ENCODE data around the gene TSSK2.

The TSSK2 gene

DNA sequence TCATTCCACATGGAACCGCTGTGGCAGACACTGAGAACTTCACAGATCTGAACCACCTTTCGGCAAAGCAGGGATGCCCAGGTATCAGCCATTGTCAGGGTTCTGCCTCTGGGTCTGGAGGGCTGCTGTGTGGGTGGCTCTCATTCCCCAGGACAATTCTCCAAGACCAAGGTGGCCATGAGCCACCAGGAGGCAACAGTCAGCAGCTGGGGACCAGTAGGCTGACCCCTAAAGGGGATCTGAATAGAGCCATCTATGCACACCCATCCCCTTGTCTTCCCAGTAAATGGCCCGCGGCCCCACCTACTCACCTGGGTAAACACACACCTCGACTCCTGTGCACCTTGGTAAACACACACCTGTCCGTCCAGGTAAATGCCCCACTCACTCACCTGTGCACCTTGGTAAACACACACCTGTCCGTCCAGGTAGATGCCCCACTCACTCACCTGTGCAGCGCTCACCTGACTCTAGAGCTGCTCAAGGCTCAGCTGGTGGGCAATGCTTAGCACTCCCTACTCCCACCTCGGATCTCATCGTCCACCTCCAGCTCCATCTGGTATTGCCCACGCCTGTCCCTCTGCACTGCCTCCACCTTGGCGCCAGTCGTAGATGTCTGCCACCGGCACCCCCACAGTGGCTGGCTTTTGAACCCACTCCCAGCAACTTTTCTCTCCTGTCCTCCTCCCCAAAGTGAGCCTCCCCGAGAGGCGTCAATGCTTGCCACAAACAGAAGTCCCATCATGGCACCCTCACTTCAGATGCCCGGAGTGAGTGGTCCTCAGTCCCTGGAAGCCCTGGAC lies 37.2 kb downstream of the TSSK2 start:
- no peak for DNase-seq

DNA sequence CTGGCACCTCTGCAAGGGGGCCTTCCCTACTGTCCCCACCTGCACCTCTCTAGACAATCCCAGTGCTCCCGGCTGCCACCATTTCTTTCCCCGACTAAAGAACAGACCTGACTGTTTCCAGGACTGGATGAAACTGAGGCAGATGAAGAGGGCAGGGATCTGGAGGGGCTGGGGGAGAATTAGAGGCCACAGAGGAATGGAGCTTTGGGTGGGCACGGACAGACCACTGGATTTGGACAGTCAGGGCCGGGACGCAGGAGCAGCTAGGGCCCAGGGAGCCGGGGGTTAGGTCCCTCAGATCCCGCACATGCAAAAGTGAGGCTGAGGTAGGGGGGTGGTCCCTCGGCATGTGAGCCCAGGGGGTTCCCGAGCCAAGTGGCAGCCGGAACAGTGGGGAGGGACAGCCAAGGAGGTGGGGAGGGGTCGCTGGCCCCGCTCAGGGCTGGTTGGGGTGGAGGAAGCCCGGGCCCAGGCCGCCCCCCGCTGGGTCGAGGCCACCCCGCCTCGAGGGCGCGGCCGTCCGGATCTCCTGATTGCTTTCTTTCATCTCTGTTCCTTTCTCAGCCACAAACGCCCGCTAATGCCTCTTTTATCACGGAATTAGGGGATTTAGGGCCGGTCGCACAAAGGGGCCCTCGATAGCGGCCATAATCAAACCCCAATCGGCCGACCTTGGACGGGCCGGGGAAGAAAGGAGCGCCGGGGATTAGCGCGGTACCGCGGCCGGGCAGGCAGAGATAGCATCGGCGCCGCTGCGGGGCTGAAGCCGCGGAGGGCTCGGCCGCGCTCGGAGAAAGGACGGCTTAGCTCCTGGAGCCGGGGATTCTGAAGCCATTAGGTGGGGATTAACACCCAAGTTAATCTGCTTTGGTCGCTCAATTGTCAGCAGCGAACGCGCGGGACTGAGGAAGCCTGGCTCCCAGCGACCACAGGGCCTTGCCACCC lies 38.2 kb downstream of the TSSK2 start:
- no peak for DNase-seq

DNA sequence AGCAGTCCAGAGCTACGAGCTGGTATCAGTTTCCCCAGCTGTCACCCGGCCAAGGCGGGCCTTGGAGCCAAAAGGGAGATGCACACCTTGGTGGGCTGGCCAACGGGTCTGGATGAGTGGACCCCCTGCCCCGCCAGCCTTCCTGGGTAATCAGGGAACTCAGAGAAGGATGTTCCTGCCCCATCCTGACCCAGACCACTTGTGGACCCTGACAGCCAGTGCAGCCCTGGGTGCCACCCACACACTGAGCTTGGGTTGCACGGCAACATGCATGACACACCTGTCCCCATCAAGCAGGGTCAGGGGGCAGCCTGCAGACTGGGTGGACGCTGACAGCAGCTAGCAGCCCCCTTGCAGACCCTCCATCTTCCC lies 38.8 kb downstream of the TSSK2 start:
- DNase-seq: no peak

GRCh38 chr22:19172213-19173046 lies 41.3 kb downstream of the TSSK2 start:
- no peak for DNase-seq

DNA sequence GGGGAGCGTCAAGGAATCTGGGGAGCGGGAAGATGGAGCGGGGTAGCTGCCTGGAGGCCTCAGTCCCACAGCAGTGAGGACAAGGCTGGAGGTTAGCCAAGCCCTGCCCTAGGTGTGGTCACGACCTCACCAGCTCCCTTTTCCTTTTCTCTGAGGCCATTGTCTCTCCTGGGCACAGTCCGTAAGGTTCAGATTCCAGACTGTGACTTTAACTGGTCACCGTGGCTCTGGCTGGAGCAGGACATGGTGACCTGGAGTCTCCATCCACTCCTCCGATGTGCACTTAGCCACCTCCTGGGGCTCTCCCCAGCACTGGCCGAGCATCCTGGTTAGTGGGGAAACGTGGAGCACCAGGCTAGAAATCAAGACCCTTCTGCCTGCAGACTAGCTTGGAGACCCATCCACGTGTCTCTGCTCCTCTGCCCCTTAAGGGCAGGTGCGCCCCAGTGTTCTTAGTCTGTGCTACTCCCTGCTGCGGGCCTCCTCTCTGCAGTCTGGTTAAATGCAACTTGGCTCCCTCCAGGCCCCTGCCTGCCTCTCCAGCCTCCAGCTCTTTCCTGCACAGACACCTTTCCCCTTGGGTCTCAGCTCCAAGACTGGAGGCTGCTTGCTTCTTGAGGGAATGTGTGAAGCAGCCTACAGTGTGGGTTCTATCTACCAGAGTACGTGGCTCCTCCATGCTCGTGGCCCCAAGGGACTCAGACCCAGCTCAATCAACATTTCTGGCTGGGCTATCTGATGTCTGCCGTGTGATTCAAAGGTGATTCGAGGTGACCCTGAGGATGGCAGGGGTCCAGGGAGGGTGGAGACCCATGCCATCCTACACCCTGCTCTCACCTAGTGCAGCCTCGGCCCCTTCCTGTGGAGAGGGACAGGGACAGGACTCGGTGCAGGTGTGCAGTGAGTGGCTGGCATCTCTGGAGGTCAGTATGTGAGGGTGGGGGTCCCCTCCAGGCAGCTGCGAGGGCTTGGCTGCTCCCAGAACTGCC lies 42.2 kb downstream of the TSSK2 start:
- no peak for DNase-seq

DNA sequence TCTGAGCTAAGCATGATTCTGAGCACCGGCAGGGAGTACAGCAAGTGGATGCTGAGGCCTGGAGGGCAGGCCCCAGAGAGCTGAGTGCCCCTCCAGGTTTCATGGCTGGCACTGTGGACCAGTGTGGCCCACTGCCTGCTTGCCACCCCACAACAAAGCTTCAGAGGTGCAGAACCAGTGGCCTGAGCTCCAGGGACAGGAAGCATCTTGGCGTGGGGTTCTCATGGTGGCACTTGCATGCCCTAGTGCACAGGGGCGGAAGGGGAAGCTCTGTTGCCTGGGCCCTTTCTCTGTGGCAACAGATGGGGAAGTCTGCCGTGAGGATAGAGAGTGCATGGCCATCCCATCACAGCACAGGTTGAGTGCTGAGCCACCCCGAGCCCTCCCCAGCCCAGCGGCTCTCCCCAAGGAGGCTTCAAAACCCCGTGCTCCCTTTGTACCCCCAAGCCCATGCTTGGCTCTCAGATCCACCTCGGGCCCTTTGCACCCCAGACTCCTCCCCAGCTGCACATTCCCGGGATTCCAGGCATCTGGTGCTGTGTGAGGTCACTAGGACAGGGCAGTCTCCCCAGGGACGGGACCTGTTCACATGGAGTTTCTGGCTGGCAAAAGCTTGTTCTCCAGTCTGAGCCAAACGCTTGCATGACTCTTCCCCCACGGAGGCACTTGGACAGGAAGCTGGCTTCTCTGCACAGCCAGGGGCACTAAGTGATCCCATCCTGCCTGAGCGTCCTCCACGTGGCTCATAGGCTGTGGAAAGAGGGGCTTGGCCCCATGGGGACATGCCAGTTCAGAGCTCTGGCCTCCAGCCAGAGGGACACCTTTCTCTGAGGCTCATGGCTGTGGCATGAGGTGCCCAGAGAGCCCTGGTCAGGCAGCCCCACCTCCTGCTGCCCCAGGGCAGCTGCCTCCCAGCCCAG lies 43.3 kb downstream of the TSSK2 start:
- no peak for DNase-seq

- no peak for DNase-seq
Observed at GRCh38 chr22:19175026-19175601, 44.0 kb downstream of the TSSK2 start.

DNA sequence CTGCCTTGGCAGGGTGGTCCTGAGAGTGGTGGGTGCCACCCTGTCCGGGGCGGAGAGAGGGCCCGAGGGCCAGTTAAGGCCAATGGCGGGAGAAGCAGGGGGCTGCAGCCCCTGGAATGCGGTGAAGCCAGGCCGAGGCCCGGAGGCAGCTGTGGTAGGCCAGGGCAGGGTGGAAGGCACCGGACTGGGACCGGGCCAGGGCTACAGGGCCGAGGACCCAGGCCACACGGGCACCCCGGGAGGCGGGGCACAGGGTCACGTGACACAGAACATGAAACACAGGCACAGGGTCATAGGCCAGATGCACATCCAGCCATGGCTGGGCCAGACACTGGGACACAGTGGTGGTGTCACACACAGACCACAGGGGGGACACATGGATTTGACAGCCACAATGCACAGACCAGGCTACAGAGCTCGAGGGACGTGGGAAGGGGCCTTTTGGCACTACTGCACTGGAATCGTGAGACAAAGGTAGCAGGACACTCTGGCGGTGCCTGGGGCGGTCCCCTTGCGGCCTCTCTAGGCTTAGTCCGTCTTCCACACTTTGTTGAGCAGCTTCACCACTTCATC lies 44.6 kb downstream of the TSSK2 start:
- DNase-seq: no peak

- no peak for DNase-seq
Observed at GRCh38 chr22:19176175-19176643, 45.1 kb downstream of the TSSK2 start.

- no peak for DNase-seq
Observed at GRCh38 chr22:19176732-19177131, 45.6 kb downstream of the TSSK2 start.

DNA sequence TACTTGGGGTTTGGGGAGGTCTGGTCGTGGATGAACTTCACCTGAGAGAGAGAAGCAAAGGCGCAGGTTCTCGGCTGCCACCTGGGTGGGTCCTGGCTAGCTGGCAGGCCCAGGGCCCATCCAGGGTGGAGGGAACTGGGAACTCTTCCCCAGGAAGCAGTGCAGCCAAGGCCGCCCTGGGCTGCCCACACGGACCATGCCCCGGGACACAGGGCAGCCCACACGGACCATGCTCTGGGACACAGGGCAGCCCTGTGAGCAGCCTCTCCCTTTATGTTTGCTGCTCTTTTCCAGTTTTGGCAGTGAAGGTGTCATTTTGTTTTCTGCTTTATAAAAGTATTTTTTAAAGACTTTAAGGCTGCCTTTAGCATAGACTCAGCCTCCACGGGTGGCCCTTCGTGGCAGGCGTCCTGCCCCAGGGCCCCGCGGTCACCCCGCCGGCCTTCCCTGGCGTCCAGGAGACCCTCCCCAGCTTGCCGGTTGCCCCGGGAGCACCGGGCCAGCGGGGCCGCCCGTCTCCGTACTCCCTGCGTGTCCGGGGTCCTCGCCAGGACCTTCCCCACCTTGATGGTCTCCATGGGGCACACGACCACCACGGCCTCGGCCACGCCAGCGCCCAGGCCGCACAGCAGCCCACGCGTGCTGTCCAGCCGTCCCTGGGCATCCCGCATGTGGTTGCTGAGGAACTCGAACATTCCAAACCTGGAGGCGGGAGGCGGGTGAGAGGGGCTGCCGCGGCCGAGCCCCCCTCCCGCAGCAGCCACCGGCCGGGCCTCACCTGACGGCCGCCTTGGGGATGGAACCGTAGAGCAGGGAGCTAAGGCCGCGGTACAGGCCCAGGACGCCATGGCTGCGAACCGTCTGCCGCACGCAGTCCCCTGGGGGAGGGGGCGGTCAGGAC lies 46.3 kb downstream of the TSSK2 start:
- DNase-seq: peak in 1 of 56 donors; percentile 37

DNA sequence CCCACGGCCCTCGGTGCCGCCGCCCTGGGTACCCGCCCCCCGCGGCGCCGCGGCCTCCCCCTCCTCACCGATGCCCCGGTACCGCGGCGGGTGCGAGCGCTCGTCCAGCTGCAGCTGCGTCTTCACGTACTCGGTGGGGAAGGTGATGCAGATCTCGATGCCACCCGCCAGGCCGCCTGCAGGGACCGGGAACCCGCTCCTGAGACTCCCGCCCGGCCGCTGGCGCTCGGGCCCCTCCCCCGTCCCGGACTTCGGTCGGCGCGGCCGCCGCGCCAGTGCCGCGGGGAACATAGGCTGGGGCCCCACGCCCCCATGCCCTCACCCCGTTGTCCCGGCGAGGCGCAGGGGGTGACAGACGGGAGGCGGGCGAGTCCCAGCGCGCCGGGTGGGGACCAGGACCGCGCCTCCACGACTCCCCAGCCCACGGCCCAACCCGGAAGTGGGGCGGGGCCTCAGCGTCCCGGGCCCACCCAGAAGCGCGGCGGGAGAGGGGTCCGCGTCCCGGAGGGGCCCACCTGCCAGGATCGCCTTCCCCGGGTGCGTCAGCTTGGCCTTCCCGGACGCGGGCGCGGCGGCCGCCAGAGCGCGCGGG lies 47.1 kb downstream of the TSSK2 start:
- DNase-seq: peak in 21 of 56 donors; percentile 24 to 78 (median 54)

GRCh38 chr22:19178657-19179496 lies 47.8 kb downstream of the TSSK2 start, which contains the start of gene SLC25A1:
SLC25A1 (minus strand) TSS chr22:19178736; CDS start chr22:19178673, 63 bp downstream.
- DNase-seq: peak; percentile 12 to 96 (median 82)

- DNase-seq: peak in 51 of 56 donors; percentile 23 to 82 (median 61)
Observed at GRCh38 chr22:19179497-19180048, 48.5 kb downstream of the TSSK2 start.

GRCh38 chr22:19180234-19180633 lies 49.1 kb downstream of the TSSK2 start:
- no peak for DNase-seq

Measured in nucleus accumbens (tissue), 56 donors.